NCI-H2107 treated with DMSO at 0.1 percent for 48 hours (cell line): ENCODE results near the gene OR2K2.
"Not testable (repeated sequence)": the region's sequence is repeated elsewhere in the genome, so short reads cannot be mapped to it uniquely, and the experiment has no call there.

Experiments used
- DNase-seq: peaks from one replicate; lab custom pipeline; 2025; ENCODE audit not compliant: unreplicated experiment; lab: John Stamatoyannopoulos, UW

OR2K2 gene

DNA sequence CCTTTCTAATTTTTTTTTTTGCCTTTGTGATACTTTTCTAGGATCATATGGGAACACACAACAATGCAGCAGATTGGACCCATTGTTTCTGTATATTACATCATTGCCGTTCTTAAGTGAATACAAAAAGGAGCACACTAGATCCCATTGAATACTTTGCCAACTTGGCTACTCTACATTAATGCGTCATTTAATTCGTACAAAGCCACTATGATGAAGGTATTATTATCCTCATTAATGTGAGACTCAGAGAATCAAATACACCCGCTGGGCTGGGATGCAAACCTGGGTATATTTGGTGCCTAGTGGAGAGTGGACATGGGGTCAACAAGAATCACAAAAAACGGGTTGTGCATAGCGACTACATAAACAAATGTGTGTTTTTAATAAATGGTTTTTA is 31.9 kb downstream of the OR2K2 start:
- DNase-seq: no peak

DNA sequence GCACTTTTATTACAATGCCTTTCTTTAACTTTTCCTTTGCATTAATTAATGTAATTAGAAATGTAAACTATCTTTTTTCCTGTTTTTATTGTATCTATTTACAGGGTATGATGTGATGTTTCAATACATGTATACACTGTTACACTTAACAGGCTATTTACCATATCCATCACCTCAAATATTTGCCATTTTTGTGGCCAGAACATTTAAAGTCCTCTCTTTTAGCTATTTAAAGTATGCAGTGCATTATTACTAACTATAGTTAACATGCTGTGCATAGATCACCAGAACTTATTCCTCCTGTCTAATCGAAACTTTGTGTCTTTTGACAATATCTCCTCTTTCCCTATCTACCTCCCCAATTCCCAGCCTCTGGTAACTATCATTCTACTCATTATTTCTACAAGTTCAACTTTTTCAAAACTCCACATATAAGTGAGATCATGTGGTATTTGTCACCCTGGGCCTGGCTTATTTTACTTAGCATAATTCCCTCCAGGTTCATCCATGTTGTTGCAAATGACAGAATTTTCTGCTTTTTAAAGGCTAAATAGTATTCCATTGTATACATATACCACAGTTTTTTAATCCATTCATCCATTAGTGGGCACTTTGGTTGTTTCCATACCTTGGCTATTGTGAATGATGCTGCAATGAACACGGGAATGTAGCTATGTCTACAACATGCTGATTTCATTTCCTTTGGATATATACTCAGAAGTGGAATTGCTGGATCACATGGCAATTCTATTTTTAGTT is 32.8 kb downstream of the OR2K2 start:
- DNase-seq: no peak

DNA sequence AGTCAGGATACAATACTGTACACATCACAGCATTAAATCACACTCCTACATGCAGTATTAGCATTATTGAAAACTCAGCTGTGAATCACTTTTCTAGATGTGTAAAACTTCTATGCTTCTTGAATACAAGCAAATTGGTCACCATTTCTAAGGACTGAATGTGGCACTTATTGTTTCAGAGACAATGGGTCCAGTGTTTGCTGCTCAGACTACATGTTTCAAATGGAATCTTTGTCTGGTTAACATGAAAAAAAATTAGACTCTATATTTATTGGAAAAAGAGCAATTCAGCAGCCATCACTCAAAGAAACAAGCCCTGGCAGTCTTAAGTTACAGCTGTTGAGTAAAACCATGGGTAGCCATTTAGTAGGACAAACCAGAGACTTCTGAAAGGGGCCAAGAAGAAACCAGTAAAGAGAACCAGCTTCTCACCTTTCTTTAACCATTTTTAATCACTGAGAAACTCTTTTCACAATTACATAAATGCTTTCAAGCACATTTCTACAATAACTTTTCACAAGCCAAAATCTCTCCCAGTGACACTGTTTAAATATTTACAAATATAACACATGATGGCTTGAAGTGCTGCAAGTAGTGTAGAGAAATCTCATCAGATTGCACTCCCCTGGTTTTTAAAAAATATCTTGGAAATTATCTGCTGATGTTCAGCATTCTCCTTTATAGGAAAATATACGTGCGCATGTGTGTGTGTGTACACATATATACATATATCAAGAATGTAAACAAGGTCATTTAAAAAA is 35.2 kb downstream of the OR2K2 start:
- DNase-seq: no peak

DNA sequence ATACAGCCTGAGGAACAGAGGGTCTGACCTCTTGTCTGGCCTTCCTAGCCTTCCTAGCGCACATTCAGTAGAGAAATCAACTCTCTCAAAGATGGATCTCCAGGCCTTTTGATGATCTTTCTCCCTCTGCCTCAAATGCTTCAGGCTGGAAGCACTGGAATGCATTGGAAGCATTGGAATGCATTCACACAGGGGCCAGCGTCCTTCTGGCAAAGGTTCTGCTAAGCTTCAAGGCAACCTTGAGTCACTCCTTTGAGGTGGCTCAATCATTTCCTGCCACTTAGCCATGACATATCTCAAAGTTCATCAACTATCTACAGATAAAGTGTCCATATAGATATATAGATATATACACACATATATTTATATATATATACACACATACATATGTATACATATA is 42.9 kb downstream of the OR2K2 start:
- DNase-seq: no peak

DNA sequence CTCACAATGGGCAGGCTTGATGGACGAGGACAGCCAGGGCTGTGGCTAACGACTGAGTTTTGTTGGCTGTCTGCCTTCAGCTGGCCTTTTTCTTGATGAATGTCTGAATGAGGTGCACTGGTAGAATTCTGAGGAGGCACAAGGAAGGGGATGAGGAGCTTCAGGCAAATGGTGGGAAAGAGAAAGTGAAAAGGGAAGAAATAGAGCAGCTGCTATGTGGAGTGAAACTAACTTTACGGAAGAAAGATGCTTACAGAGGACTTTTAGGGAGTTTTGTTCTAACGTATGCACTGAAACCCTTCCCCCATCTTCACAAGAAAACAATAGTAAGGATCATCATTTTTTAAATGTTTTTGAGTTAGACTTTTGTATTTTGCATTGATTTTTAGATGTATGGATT is 45.3 kb downstream of the OR2K2 start:
- DNase-seq: no peak

DNA sequence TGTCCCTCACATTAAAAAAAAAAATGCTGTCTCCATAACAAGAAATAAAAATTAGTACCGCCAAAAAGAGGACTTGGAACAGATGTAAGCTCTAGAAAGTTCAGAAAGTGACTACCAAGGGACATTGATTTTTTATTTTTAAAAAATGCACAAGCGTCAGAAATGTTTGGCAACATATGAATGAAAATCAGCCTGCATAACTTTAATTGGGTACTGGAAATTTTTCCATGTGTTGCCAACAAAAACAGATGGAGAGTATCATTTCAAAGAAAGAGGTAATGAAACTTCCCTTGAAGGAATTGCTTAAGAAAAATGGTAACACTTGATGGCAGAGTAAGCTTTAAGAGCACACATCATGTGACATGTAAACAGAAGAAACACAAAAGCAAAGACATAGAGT is 47.2 kb downstream of the OR2K2 start:
- no peak for DNase-seq

DNA sequence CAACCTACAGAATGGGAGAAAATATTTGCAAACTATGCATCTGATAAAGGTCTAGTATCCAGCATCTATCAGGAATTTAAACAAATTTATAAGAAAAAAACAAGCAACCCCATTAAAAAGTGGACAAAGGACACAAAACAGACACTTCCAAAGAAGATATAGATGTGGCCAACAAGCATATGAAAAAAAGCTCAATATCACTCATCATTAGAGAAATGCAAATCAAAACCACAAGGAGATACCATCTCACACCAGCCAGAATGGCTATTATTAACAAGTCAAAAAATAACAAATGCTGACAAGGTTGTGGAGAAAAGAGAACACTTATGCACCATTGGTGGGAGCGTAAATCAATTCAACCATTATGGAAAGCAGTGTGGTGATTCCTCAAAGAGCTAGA is 49.2 kb downstream of the OR2K2 start:
- not testable (repeated sequence) for DNase-seq
